Keratinocyte (primary cell): ENCODE data around the gene TMEM18. TPM values are rescaled to one million over a fixed set of nuclear protein-coding genes. Genes with fewer than 3 reads are reported as not detected.

Experiments used
- DNase-seq: peaks from one replicate; pipeline ENCODE4 v3.0.0-alpha.2; 2011; ENCODE audit warnings: low read depth, missing footprints, low spot score
- FAIRE-seq: peaks from 2 replicates; lab custom pipeline; 2011; peaks lifted over from hg19 to GRCh38; lab: Jason Lieb, UNC
- H2AFZ ChIP-seq: 2 replicates; pipeline ENCODE4 v1.6.0; 2012; ENCODE audit warnings: low read length, control low read depth, inconsistent platforms; ENCODE audit not compliant: control insufficient read depth
- H3K27ac ChIP-seq: 2 replicates; pipeline ENCODE4 v1.5.1; 2011; ENCODE audit warnings: low read length; ENCODE audit not compliant: control insufficient read depth, insufficient read depth
- H3K27me3 ChIP-seq: 3 replicates; pipeline ENCODE4 v1.6.0; 2011; ENCODE audit warnings: low read length; ENCODE audit not compliant: control insufficient read depth, insufficient read depth; ENCODE audit errors: extremely low read depth
- H3K36me3 ChIP-seq, 2 experiments: 2 replicates in 1 of 2; 3 replicates in 1 of 2; pipeline ENCODE4 v1.5.1; 2011; ENCODE audit warnings: low read length in 2 of 2, mild to moderate bottlenecking in 1 of 2; ENCODE audit not compliant: control insufficient read depth in 2 of 2, insufficient read depth in 2 of 2; ENCODE audit errors: extremely low read depth in 1 of 2
- H3K4me1 ChIP-seq: 3 replicates; pipeline ENCODE4 v1.5.1; 2011; ENCODE audit warnings: low read length; ENCODE audit not compliant: control insufficient read depth, insufficient read depth; ENCODE audit errors: extremely low read depth
- H3K4me2 ChIP-seq: 3 replicates; pipeline ENCODE4 v1.6.0; 2011; ENCODE audit warnings: low read depth, low read length; ENCODE audit not compliant: control insufficient read depth, insufficient read depth; ENCODE audit errors: extremely low read depth
- H3K4me3 ChIP-seq, 3 experiments: fragments of 200-600 bp in 1 of 3; sonication (generic) in 1 of 3; 2 replicates in 2 of 3; 3 replicates in 1 of 3; pipeline ENCODE4 v1.5.1; 2011 to 2016; ENCODE audit warnings: low read length in 3 of 3, mild to moderate bottlenecking in 3 of 3, control low read depth in 2 of 3, inconsistent platforms in 1 of 3, low read depth in 1 of 3, mixed read lengths in 1 of 3, mixed run types in 1 of 3, moderate library complexity in 1 of 3; ENCODE audit not compliant: control insufficient read depth in 2 of 3, insufficient read depth in 2 of 3; ENCODE audit errors: extremely low read depth in 1 of 3
- H3K79me2 ChIP-seq: 2 replicates; pipeline ENCODE4 v1.6.0; 2012; ENCODE audit warnings: low read length; ENCODE audit not compliant: control insufficient read depth, insufficient read depth
- H3K9ac ChIP-seq: 3 replicates; pipeline ENCODE4 v1.6.0; 2011; ENCODE audit warnings: low read length; ENCODE audit not compliant: control insufficient read depth, insufficient read depth; ENCODE audit errors: extremely low read depth
- H3K9me1 ChIP-seq: 3 replicates; pipeline ENCODE4 v1.6.0; 2011; ENCODE audit warnings: low read length; ENCODE audit not compliant: control insufficient read depth, insufficient read depth; ENCODE audit errors: extremely low read depth
- H3K9me3 ChIP-seq: 2 replicates; pipeline ENCODE4 v1.5.1; 2012; ENCODE audit warnings: low read depth, low read length; ENCODE audit not compliant: control insufficient read depth
- H4K20me1 ChIP-seq: 3 replicates; pipeline ENCODE4 v1.6.0; 2011; ENCODE audit warnings: low read length; ENCODE audit not compliant: control insufficient read depth, insufficient read depth; ENCODE audit errors: extremely low read depth
- CTCF ChIP-seq, 3 experiments: IDR thresholded peaks in 1 of 3; conservative IDR thresholded peaks in 1 of 3; optimal IDR thresholded peaks in 1 of 3; 2 replicates in 2 of 3; 3 replicates in 1 of 3; pipeline versions ENCODE3 to v1.5.1; 2011; ENCODE audit warnings: low read length in 3 of 3, mild to moderate bottlenecking in 3 of 3, moderate library complexity in 2 of 3, control low read depth in 1 of 3, inconsistent platforms in 1 of 3; ENCODE audit not compliant: insufficient read depth in 2 of 3; ENCODE audit errors: extremely low read depth in 1 of 3
- EZH2 ChIP-seq: IDR thresholded peaks from one replicate; pipeline ENCODE4 v1.6.1; 2012; ENCODE audit warnings: inconsistent platforms, mild to moderate bottlenecking, low read length, moderate library complexity
- dilution Hi-C: fragments of 300-500 bp; cut with MboI; formaldehyde crosslinking; loops from one replicate; pipeline ENCODE4 v1.7.0; 2020; ENCODE audit warnings: low sequenced_read_pairs; ENCODE audit not compliant: extremely low pct_ligation_motif_present
- polyA plus RNA-seq, 5 experiments: library from polyadenylated mRNA; depleted of rRNA in 3 of 5; stranded (reverse) in 3 of 5; stranded (forward) in 1 of 5; unstranded in 1 of 5; fragments of >200 nt; gene quantifications; 1 replicate in 1 of 5; 2 replicates in 3 of 5; 3 replicates in 1 of 5; pipeline versions ENCODE4 v1.2.1 to v1.2.3, GENCODE V29; 2011 to 2012; ENCODE audit warnings: missing spikeins in 2 of 5, low read depth in 1 of 5, low replicate concordance in 1 of 5

TMEM18 gene
- polyA plus RNA-seq, 1 donor (not counting 4 experiments of a cell fraction or from before 2014, with no cell fraction given): 27.7 TPM

GRCh38 chr2:647691-648231, 29.4 kb downstream of the TMEM18 start:
- Histone ChIP-seq H3K4me2 (no peak overlapping the region), H3K4me3 (no peak overlapping the region), H3K9me3 (no peaks in the 10 kb centered on the region), H3K79me2 (no peaks in the 10 kb centered on the region), H3K27me3 (no peaks in the 10 kb centered on the region), H3K4me1 (peaks cover 4% of the 10 kb centered on the region), H2AFZ (no peak overlapping the region), H3K27ac (no peak overlapping the region), H4K20me1 (no peaks in the 10 kb centered on the region), H3K36me3 (no peaks in the 10 kb centered on the region), H3K9ac (no peak overlapping the region), H3K9me1 (no peaks in the 10 kb centered on the region)
- FAIRE-seq: no peak
- dilution Hi-C loops: no loop called here
- TF ChIP-seq CTCF (optimal IDR thresholded peaks at IDR 0.05 in 1 of 3, IDR thresholded peaks at IDR 0.05 in 1 of 3, conservative IDR thresholded peaks at IDR 0.05 in 1 of 3; ENCODE audit: extremely low read depth in 1 of 3, insufficient read depth in 2 of 3, low read length in 3 of 3) (no peak), EZH2 (no peak)
- DNase-seq: no peak

GRCh38 chr2:647003-647560, 30.1 kb downstream of the TMEM18 start:
- H3K27ac ChIP-seq: no peak overlapping the region
- H3K9ac ChIP-seq: no peak overlapping the region
- FAIRE-seq: no peak
- DNase-seq: no peak
- H4K20me1 ChIP-seq: no peaks in the 10 kb centered on the region
- dilution Hi-C loops: no loop called here
- no peaks in the 10 kb centered on the region for H3K9me3 ChIP-seq
- no peak overlapping the region for H3K4me3 ChIP-seq
- no peaks in the 10 kb centered on the region for H3K36me3 ChIP-seq
- H2AFZ ChIP-seq: no peak overlapping the region
- H3K4me1 ChIP-seq: peaks cover 4% of the 10 kb centered on the region
- no peak for TF ChIP-seq EZH2
- TF ChIP-seq CTCF (optimal IDR thresholded peaks at IDR 0.05 in 1 of 3, IDR thresholded peaks at IDR 0.05 in 1 of 3, conservative IDR thresholded peaks at IDR 0.05 in 1 of 3; ENCODE audit: extremely low read depth in 1 of 3, insufficient read depth in 2 of 3, low read length in 3 of 3): no peak
- no peak overlapping the region for H3K4me2 ChIP-seq
- no peaks in the 10 kb centered on the region for H3K9me1 ChIP-seq
- H3K27me3 ChIP-seq: no peaks in the 10 kb centered on the region
- no peaks in the 10 kb centered on the region for H3K79me2 ChIP-seq
